WERI-Rb-1 (cell line): ENCODE data around the gene CSTF3.

Source experiments
- DNase-seq: peaks from one replicate; pipeline ENCODE4 v3.0.0-alpha.2; 2020
- H3K27ac ChIP-seq: fragments of 250-450 bp; sonication (Bioruptor Pico); 2 replicates; pipeline ENCODE4 v1.5.1; 2020; ENCODE audit warnings: mild to moderate bottlenecking, moderate library complexity
- H3K27me3 ChIP-seq: fragments of 250-450 bp; sonication (Bioruptor Pico); 2 replicates; pipeline ENCODE4 v1.5.1; 2021; ENCODE audit warnings: mild to moderate bottlenecking, low read depth, moderate library complexity; ENCODE audit not compliant: insufficient read depth, severe bottlenecking
- H3K36me3 ChIP-seq: fragments of 250-450 bp; sonication (Bioruptor Pico); 2 replicates; pipeline ENCODE4 v1.5.1; 2020; ENCODE audit warnings: mild to moderate bottlenecking, moderate library complexity
- H3K4me3 ChIP-seq: 2 replicates; pipeline ENCODE4 v1.5.1; 2011; ENCODE audit warnings: low read depth, mild to moderate bottlenecking, control low read depth, low read length
- H3K9me3 ChIP-seq: fragments of 250-450 bp; sonication (Bioruptor Pico); 2 replicates; pipeline ENCODE4 v1.5.1; 2021; ENCODE audit warnings: mild to moderate bottlenecking, moderate library complexity; ENCODE audit not compliant: severe bottlenecking
- TF ChIP-seq, protein P1 (sequence below): IDR thresholded peaks from 2 replicates; pipeline ENCODE4 v1.5.1; 2011; ENCODE audit warnings: low read depth, mild to moderate bottlenecking, control low read depth, inconsistent platforms, low read length

Gene CSTF3

GRCh38 chr11:33045551-33046255 is 115.6 kb downstream of the CSTF3 start:
- no peak overlapping the region for H3K4me3 ChIP-seq
- no peak for DNase-seq

DNA sequence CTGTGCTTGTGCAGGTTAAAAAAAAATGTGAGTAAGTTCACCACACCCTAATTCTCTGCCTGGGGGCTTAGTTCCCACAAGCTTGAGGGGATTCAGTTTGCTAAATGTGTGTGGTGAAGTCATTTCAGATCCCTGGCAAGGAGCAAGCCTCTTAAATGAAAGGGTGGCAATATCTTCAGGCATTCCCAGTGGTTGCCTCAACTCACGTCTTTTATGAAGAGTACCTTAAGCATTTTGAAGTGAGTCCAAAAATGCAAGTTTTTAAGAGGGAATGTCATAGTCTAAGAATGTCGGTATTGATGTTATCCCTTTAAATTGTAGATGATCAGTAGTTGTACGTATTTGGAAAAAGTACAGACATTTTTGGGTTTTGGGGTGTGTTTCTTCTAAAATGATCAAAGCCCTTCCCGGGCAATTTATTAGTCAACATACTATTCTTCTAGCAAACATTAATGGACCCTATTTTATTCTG is 117.0 kb downstream of the CSTF3 start:
- no peaks in the 10 kb centered on the region for H3K9me3 ChIP-seq
- H3K27me3 ChIP-seq, result no peaks in the 10 kb centered on the region
- H3K4me3 ChIP-seq, result no peak overlapping the region
- no peak for DNase-seq
- peaks cover 44% of the 10 kb centered on the region for H3K36me3 ChIP-seq
- no peak overlapping the region for H3K27ac ChIP-seq
- TF ChIP-seq, protein P1, sequence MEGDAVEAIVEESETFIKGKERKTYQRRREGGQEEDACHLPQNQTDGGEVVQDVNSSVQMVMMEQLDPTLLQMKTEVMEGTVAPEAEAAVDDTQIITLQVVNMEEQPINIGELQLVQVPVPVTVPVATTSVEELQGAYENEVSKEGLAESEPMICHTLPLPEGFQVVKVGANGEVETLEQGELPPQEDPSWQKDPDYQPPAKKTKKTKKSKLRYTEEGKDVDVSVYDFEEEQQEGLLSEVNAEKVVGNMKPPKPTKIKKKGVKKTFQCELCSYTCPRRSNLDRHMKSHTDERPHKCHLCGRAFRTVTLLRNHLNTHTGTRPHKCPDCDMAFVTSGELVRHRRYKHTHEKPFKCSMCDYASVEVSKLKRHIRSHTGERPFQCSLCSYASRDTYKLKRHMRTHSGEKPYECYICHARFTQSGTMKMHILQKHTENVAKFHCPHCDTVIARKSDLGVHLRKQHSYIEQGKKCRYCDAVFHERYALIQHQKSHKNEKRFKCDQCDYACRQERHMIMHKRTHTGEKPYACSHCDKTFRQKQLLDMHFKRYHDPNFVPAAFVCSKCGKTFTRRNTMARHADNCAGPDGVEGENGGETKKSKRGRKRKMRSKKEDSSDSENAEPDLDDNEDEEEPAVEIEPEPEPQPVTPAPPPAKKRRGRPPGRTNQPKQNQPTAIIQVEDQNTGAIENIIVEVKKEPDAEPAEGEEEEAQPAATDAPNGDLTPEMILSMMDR, result no peak

More at GRCh38 chr11:33045551-33046255, 115.6 kb downstream of the CSTF3 start:
- H3K36me3 ChIP-seq, result peaks cover 40% of the 10 kb centered on the region
- H3K27ac ChIP-seq, result no peak overlapping the region
- TF ChIP-seq, protein P1, result no peak
- H3K9me3 ChIP-seq, result no peaks in the 10 kb centered on the region
- no peaks in the 10 kb centered on the region for H3K27me3 ChIP-seq

DNA sequence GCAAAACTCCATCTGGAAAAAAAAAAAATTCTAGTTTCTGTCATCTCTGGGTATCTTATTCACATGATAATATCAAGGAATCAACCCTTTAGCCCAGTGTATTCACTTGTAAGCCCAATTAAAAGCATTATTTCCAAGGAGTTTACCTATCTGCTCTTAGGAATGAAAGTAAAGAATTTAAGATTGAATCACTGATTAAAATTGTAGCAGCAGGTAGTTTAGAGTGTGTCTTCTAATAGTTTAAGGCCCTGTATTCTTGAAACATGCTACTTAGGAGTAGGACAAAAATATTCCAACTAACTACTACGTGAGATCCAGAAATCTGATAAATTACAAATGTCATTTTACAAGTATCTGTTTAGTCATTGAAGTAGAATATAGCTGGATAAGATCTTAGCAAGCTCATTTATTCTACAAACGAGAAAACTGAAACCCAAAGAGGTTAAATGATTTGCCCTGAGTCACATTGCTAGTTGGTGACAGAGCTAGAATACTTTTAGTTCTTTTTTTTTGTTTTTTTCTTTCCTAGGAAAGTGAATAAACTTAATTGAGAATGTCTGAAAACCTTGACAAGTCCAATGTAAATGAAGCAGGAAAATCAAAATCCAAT is 118.0 kb downstream of the CSTF3 start:
- no peak for DNase-seq
- TF ChIP-seq, protein P1, result no peak
- Histone ChIP-seq H3K36me3 (peaks cover 44% of the 10 kb centered on the region), H3K27me3 (no peaks in the 10 kb centered on the region), H3K27ac (no peak overlapping the region), H3K4me3 (no peak overlapping the region), H3K9me3 (no peaks in the 10 kb centered on the region)

DNA sequence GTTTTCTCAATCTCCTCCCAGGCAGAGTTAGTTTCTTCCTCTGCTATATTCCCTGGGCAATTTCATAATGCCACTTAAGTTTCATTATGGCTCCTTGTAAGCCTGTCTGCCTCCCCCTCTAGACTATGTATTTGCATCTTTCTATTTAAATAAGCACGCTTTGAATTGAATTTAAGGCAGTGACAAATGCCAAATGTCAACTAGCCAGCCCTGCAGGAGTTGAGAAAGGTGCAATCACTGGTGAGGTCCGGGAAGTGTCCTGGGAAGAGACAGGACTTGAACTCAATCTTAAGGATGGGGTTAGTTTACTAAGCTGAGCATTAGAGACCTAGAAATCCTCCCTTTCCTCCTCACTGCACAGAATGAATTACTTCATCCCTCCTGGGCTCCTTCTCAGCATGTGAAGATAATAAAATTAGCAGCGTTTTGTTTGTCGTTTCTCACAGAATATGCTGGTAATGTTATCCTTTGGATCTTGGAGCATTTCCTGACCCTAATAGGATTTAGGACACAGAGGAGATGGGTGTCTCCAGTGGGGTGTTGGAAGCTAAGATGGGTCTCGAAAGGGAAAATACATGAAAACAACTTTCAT is 120.3 kb downstream of the CSTF3 start:
- peak overlapping the region; percentile 22 for H3K27ac ChIP-seq
- H3K4me3 ChIP-seq, result peak overlapping the region; percentile 89; the same call in 1 of the 2 replicates
- H3K27me3 ChIP-seq, result no peaks in the 10 kb centered on the region
- H3K36me3 ChIP-seq, result peaks cover 28% of the 10 kb centered on the region
- peak; percentile 24 for DNase-seq
- no peaks in the 10 kb centered on the region for H3K9me3 ChIP-seq
- TF ChIP-seq, protein P1, result no peak

DNA sequence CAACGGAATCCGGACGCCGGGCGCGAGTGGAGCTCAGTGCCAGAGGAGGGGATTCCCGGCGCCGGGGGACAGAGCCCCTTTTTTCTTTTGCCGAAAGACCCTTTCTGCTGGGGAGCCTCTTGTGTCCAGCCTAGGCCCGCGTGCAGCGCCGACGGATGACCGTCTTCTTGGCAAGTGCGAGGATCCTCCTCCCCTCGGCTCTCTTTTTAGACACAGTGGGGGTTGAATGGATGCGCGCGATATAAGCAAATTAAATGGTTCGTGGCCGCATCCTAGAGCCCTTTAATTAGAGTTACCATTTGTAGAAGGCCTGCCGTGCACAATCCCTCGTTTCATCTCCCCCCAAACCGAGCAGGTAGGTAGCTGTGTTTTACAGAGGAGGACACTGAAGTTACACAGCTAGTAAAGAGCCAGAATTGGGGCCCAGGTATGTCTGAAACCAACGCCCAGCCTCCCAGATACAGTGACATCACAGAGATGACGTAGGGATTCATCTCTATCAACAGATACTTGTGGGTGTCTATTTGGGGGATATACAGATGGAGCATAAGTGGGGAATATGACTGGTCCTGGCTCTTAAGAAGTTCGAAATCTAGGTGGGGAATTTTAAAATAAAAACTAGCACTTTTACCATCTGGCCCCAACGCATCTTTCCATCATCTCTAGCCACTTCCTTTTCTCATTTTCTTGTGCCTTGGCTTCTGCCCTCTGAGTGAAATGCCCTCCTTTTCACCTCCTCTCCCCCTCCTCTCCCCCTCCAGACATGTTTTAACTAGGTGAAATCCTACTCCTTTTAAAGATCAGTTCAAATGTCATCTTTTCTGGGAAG is 121.0 kb downstream of the CSTF3 start:
- Histone ChIP-seq H3K27me3 (no peaks in the 10 kb centered on the region), H3K4me3 (peak overlapping the region; percentile 89), H3K27ac (peak overlapping the region; percentile 92), H3K9me3 (no peaks in the 10 kb centered on the region), H3K36me3 (peaks cover 23% of the 10 kb centered on the region)
- TF ChIP-seq, protein P1, result no peak
- DNase-seq, result no peak
